T47D (cell line): Measurements from ENCODE around the gene GUCY1A2.
"Not testable (repeated sequence)": the region's sequence is repeated elsewhere in the genome, so short reads cannot be mapped to it uniquely, and the experiment has no call there.

Experiments used
- DNase-seq, 2 experiments: peaks; one replicate each; pipeline versions ENCODE4 v3.0.0 to v3.0.0-alpha.2; 2011 to 2012; ENCODE audit warnings: low read depth in 1 of 2, low spot score in 1 of 2
- JUND ChIP-seq: IDR thresholded peaks from 2 replicates; pipeline ENCODE4 v1.6.1; 2012; ENCODE audit warnings: low read depth
- in situ Hi-C: cut with HindIII; loops from 2 replicates; pipeline ENCODE4 v1.10.0; 2016; ENCODE audit warnings: low sequenced_read_pairs, low pct_unique_long_range_greater_than_20kb

Gene GUCY1A2

DNA sequence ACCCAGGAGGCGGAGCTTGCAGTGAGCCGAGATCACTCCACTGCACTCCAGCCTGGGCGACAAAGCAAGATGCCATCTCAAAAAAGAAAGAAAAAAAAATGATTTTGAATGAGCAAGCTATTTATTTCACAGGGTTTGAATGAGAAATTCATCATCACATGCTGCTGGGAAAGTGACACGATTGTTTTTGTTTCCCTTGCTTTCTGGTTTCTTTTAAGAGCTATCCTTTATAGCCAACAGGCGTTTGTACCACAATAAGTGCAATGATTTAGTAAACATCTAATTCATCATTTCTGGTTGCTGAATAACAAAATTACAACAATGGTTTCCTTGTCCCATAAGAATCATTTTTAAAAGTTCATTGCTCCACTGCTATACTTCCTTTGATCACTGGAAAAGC lies 129.9 kb downstream of the GUCY1A2 start:
- no peak for TF ChIP-seq JUND
- no peak for DNase-seq
- in situ Hi-C loops, result no loop called here

DNA sequence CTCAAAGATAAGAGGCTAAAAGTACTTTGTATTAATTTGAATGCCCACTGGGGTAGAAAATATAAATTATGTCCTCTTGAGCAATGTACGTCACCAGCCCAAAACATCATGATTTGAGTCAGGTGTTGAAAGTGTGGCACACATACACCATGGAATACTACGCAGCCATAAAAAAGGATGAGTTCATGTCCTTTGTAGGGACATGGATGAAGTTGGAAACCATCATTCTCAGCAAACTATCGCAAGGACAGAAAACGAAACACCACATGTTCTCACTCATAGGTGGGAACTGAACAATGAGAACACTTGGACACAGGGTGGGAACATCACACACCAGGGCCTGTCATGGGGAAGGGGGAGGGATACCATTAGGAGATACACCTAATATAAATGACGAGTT lies 134.6 kb downstream of the GUCY1A2 start:
- DNase-seq, in situ Hi-C loops: not testable (repeated sequence)

GRCh38 chr11:106879832-106880546 lies 138.3 kb downstream of the GUCY1A2 start:
- in situ Hi-C loops, result no loop called here
- TF ChIP-seq JUND, result no peak
- no peak for DNase-seq

DNA sequence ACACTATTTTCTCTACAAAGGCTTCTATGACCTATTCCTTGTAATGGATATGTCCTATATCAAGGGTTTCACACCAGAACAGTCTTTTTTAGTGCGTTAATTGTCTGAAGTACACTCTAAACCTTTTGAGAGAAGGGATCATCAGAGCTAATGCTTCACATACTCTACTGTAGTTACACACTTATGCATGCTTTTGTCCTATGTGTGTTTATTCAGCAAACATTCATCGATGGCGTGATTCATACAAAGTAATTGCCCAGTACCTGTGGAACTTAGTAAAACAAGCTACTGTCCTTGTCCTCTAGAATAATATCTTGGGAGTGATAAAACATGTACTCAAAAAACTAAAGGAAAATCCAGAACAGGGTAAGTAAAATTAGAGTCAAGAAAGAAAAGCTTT lies 139.2 kb downstream of the GUCY1A2 start:
- TF ChIP-seq JUND, result no peak
- peak in 1 of 2 experiments; percentile 6 for DNase-seq
- in situ Hi-C loops, result no loop called here

GRCh38 chr11:106875013-106875412 lies 143.3 kb downstream of the GUCY1A2 start:
- in situ Hi-C loops, result no loop called here
- no peak for TF ChIP-seq JUND
- no peak for DNase-seq

- in situ Hi-C loops, result no loop called here
- TF ChIP-seq JUND, result no peak
- no peak for DNase-seq
Measured at GRCh38 chr11:106872246-106872645, 146.0 kb downstream of the GUCY1A2 start.

DNA sequence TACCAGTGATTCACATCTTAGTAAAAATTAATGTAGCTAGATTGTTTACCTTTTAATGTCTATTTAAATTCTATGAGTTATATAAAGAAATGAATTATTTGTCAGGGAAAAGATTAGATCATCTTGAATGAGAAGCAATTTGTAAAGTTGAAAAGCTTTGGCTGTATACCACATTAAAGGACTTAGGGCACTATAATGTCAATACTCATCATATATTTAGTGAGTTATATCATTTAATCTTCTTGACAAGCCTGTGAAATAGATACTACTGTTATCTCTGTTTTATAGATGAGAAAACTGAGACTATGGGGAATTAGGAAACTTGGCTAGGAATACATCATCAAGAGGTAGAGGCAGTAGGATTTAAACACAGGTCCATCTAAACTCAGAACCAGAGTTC lies 160.1 kb downstream of the GUCY1A2 start:
- no peak for TF ChIP-seq JUND
- in situ Hi-C loops, result no loop called here
- DNase-seq, result no peak

- in situ Hi-C loops, result no loop called here
- DNase-seq, result no peak
- no peak for TF ChIP-seq JUND
Measured at GRCh38 chr11:106856566-106856965, 161.7 kb downstream of the GUCY1A2 start.

DNA sequence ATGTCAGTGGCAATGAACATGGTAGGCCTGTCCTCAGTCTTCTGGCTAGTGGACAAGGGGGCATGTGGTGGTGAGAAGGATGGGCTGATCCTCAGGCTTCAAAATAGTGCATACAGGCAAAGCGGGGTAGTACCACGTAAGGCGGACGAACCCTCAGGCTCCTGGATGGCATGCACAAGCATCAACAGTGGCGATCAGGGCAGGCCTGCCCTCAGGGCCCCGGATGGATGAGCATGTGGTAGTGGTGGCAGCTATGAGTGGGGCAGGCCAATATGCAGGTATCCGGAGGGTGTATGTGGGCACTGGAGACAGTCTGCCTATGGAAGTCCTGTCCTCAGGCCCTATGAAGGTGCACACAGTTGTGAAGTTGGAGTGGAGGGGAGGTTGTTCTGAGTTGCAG lies 163.8 kb downstream of the GUCY1A2 start:
- no peak for TF ChIP-seq JUND
- in situ Hi-C loops, result no loop called here
- no peak for DNase-seq

DNA sequence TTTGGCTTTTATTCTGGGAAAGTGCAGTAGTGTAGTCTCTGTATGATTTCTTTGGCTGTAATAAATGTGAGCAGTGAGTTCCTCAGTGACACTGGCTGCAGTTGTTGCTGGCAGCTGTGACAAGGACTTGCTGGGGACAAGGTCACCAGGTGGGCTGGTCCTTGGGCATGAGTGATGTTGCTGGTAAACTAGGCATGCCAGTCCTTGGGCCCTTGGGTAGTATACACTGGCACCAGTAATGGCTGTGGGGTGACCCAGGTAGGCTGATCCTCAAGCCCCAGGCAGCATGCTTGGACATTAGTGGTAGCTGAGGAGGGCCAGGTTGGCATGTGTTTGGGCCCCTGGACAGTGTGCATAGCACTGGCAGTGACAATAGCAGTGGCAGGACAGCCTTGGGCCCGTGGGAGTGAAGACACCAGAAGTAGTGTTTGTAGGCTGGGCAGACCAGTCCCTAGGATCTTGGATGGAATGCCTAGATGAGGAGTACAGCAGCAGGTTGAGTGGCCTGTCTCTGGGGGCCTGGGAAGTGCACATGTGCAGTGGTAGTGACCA lies 164.3 kb downstream of the GUCY1A2 start:
- no peak for DNase-seq
- in situ Hi-C loops, result no loop called here
- TF ChIP-seq JUND, result no peak

GRCh38 chr11:106852779-106853178 lies 165.5 kb downstream of the GUCY1A2 start:
- in situ Hi-C loops, result no loop called here
- DNase-seq, result no peak
- no peak for TF ChIP-seq JUND

DNA sequence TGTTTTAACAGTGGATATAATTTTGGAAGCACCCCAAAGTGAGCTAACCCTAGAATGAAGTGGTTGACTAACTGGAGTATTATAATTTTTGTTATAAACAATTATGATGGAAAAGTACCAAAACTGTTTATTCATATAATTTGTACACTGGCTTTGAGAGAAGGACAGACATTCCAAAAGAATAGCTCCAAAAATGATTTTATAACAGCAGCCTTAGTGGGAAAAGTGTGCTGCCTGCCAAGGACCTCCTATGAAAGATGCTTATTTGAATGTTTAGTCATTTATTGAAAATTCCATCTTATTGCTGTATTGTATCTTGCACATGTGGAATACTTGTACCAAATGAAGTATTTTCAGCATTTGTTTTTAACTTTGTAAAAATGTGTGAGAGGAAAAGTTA lies 169.8 kb downstream of the GUCY1A2 start:
- no peak for DNase-seq
- TF ChIP-seq JUND, result no peak
- in situ Hi-C loops, result no loop called here

DNA sequence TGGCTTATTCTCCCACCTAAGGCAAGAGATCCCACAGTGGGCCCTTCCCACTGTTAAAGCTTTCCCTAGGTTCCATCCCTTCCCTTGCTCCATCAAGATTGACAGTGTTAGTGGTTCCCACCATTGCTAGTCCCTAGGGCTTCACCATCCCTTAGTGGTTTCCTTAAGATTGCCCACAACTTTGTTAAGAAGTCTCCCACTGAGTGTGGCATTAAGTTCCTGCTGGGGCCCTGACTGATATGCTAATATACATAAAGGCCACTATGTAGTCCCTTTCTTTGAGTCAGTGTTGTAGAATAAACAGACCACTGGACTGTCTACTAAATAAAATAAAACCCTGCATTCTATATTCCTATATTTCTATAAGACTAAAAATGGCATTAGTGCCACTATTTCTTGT lies 176.1 kb downstream of the GUCY1A2 start:
- DNase-seq, result no peak
- in situ Hi-C loops, result no loop called here
- no peak for TF ChIP-seq JUND

DNA sequence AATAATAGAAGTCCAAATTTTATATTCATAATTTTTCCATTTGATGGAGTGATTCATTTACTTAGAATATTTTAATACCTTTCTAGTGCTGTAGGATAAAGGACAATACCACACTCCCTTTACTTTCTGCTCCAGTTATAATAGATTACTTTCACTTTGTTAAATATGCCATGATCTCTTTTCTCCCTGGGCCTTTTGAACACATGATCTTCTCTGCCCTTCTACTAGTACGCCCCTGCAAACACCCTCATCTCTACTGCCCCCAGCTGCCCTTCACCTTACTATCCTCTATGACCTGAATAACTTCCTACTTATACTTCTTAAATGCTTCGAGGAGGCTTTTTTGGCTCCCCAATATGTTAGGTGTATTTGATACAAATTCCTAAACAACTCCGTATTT lies 177.3 kb downstream of the GUCY1A2 start:
- in situ Hi-C loops, result no loop called here
- DNase-seq, result no peak
- TF ChIP-seq JUND, result no peak
